ENCODE data around the gene CTNNA3. TPM values are rescaled to one million over a fixed set of nuclear protein-coding genes. Genes with fewer than 3 reads are reported as not detected.

Gene CTNNA3
- total RNA-seq, 1 donor = not detected

GRCh38 chr10:66353422-66353821, 1342.6 kb downstream of the CTNNA3 start:
- no peak overlapping the region for H3K4me3 ChIP-seq (ENCODE audit: insufficient read depth, low read length)
- no peaks in the 10 kb centered on the region for H3K27me3 ChIP-seq (ENCODE audit: insufficient read depth, low read length)
- H3K79me2 ChIP-seq (ENCODE audit: insufficient read depth, low read length) = no peaks in the 10 kb centered on the region
- no peak for TF ChIP-seq CTCF (IDR thresholded peaks at IDR 0.05; ENCODE audit: extremely low read depth, low read depth, low read length)
- no peaks in the 10 kb centered on the region for H3K9me3 ChIP-seq (ENCODE audit: low read depth, low read length)
- no peak overlapping the region for H3K4me2 ChIP-seq (ENCODE audit: insufficient read depth, low read length)
- no peaks in the 10 kb centered on the region for H4K20me1 ChIP-seq (ENCODE audit: insufficient read depth, low read length)
- no peaks in the 10 kb centered on the region for H3K4me1 ChIP-seq (ENCODE audit: insufficient read depth, low read length)
- no peaks in the 10 kb centered on the region for H3K36me3 ChIP-seq (ENCODE audit: insufficient read depth, low read length)
- no peak for DNase-seq (ENCODE audit: insufficient read length, low spot score, missing footprints)
- H3K27ac ChIP-seq (ENCODE audit: low read depth, low read length) = no peak overlapping the region
- H2AFZ ChIP-seq (ENCODE audit: low read length) = no peak overlapping the region

- no peak overlapping the region for H3K4me3 ChIP-seq (ENCODE audit: insufficient read depth, low read length)
- no peak overlapping the region for H3K4me2 ChIP-seq (ENCODE audit: insufficient read depth, low read length)
- DNase-seq (ENCODE audit: insufficient read length, low spot score, missing footprints) = no peak
- no peaks in the 10 kb centered on the region for H3K27me3 ChIP-seq (ENCODE audit: insufficient read depth, low read length)
- no peaks in the 10 kb centered on the region for H3K9me3 ChIP-seq (ENCODE audit: low read depth, low read length)
- no peaks in the 10 kb centered on the region for H3K36me3 ChIP-seq (ENCODE audit: insufficient read depth, low read length)
- H3K79me2 ChIP-seq (ENCODE audit: insufficient read depth, low read length) = no peaks in the 10 kb centered on the region
- H4K20me1 ChIP-seq (ENCODE audit: insufficient read depth, low read length) = no peaks in the 10 kb centered on the region
- H2AFZ ChIP-seq (ENCODE audit: low read length) = no peak overlapping the region
- no peaks in the 10 kb centered on the region for H3K4me1 ChIP-seq (ENCODE audit: insufficient read depth, low read length)
- no peak for TF ChIP-seq CTCF (IDR thresholded peaks at IDR 0.05; ENCODE audit: extremely low read depth, low read depth, low read length)
- no peak overlapping the region for H3K27ac ChIP-seq (ENCODE audit: low read depth, low read length)
These were observed 1345.2 kb downstream of the CTNNA3 start for GRCh38 chr10:66350622-66351399.

DNA sequence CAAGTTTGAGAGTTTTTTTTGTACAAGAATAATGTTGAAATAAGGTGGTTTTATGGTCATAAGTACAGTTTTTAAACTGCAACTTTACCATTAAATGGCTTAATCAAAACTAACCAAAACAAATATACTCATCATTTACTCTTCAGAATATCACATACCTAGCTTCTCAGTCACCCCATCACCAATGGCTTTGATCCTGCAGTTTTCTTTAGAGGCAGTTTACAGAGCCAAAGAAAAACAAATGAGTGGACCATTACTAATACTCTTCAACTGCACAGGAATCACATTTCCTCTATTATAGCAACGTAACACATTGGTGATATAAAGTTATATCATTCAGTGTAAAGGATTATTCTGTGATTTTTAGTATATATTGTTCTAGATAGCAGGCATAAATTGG, 1346.3 kb downstream of the CTNNA3 start:
- TF ChIP-seq CTCF (IDR thresholded peaks at IDR 0.05; ENCODE audit: extremely low read depth, low read depth, low read length) = no peak
- H3K27ac ChIP-seq (ENCODE audit: low read depth, low read length) = no peak overlapping the region
- H3K9me3 ChIP-seq (ENCODE audit: low read depth, low read length) = no peaks in the 10 kb centered on the region
- H3K79me2 ChIP-seq (ENCODE audit: insufficient read depth, low read length) = no peaks in the 10 kb centered on the region
- H3K27me3 ChIP-seq (ENCODE audit: insufficient read depth, low read length) = no peaks in the 10 kb centered on the region
- DNase-seq (ENCODE audit: insufficient read length, low spot score, missing footprints) = no peak
- no peak overlapping the region for H3K4me3 ChIP-seq (ENCODE audit: insufficient read depth, low read length)
- H4K20me1 ChIP-seq (ENCODE audit: insufficient read depth, low read length) = no peaks in the 10 kb centered on the region
- H3K4me1 ChIP-seq (ENCODE audit: insufficient read depth, low read length) = no peaks in the 10 kb centered on the region
- H2AFZ ChIP-seq (ENCODE audit: low read length) = no peak overlapping the region
- H3K4me2 ChIP-seq (ENCODE audit: insufficient read depth, low read length) = no peak overlapping the region
- H3K36me3 ChIP-seq (ENCODE audit: insufficient read depth, low read length) = no peaks in the 10 kb centered on the region

DNA sequence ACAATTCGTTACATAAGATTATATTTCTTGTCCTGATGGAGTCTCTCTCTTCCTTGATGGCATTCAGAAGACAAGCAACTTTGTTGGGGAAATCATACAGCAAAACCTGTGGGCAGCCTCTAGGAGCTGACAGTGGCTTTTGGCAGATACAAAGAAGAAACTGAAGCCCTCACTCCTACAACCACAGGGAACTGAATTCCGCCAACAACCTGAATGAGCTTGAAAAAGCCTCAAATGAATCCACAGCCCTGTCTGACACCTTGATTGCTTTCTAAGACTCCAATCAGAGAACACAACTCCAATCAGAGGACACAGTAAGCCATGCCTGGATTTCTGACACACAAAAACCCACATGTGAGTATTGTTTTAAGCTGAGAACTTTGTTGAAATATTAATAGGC, 1346.9 kb downstream of the CTNNA3 start:
- no peaks in the 10 kb centered on the region for H3K27me3 ChIP-seq (ENCODE audit: insufficient read depth, low read length)
- no peaks in the 10 kb centered on the region for H4K20me1 ChIP-seq (ENCODE audit: insufficient read depth, low read length)
- no peak overlapping the region for H3K4me3 ChIP-seq (ENCODE audit: insufficient read depth, low read length)
- no peak overlapping the region for H3K4me2 ChIP-seq (ENCODE audit: insufficient read depth, low read length)
- no peaks in the 10 kb centered on the region for H3K36me3 ChIP-seq (ENCODE audit: insufficient read depth, low read length)
- TF ChIP-seq CTCF (IDR thresholded peaks at IDR 0.05; ENCODE audit: extremely low read depth, low read depth, low read length) = no peak
- no peaks in the 10 kb centered on the region for H3K4me1 ChIP-seq (ENCODE audit: insufficient read depth, low read length)
- DNase-seq (ENCODE audit: insufficient read length, low spot score, missing footprints) = no peak
- no peaks in the 10 kb centered on the region for H3K79me2 ChIP-seq (ENCODE audit: insufficient read depth, low read length)
- no peak overlapping the region for H2AFZ ChIP-seq (ENCODE audit: low read length)
- no peaks in the 10 kb centered on the region for H3K9me3 ChIP-seq (ENCODE audit: low read depth, low read length)
- no peak overlapping the region for H3K27ac ChIP-seq (ENCODE audit: low read depth, low read length)

Measured in osteoblast (primary cell).